Measurements from ENCODE around the gene DNASE2B.
"Not testable (repeated sequence)": the region's sequence is repeated elsewhere in the genome, so short reads cannot be mapped to it uniquely, and the experiment has no call there.

DNASE2B gene

GRCh38 chr1:84415396-84415795 lies 17.1 kb downstream of the DNASE2B start:
- DNase-seq: no peak

- DNase-seq: no peak
Measured at GRCh38 chr1:84422909-84423308, 24.6 kb downstream of the DNASE2B start.

GRCh38 chr1:84424513-84425149 lies 26.3 kb downstream of the DNASE2B start:
- no peak for DNase-seq

GRCh38 chr1:84425150-84425896 lies 27.0 kb downstream of the DNASE2B start:
- DNase-seq: no peak

- DNase-seq: no peak
Measured at GRCh38 chr1:84426376-84426775, 28.1 kb downstream of the DNASE2B start.

- DNase-seq: no peak
Measured at GRCh38 chr1:84427250-84428188, 29.2 kb downstream of the DNASE2B start.

GRCh38 chr1:84428235-84428634 lies 30.0 kb downstream of the DNASE2B start:
- no peak for DNase-seq

- no peak for DNase-seq
Measured at GRCh38 chr1:84429231-84429630, 30.9 kb downstream of the DNASE2B start.

GRCh38 chr1:84430546-84430945 lies 32.3 kb downstream of the DNASE2B start:
- DNase-seq: no peak

- peak; percentile 93 for DNase-seq
Measured at GRCh38 chr1:84433258-84434080, 35.2 kb downstream of the DNASE2B start.

GRCh38 chr1:84434081-84434769 lies 35.9 kb downstream of the DNASE2B start:
- DNase-seq: no peak

GRCh38 chr1:84434801-84435549 lies 36.7 kb downstream of the DNASE2B start:
- no peak for DNase-seq

GRCh38 chr1:84436876-84437655 lies 38.8 kb downstream of the DNASE2B start:
- peak; percentile 81 for DNase-seq

- peak; percentile 95 for DNase-seq
Measured at GRCh38 chr1:84442256-84442655, 44.0 kb downstream of the DNASE2B start.

- DNase-seq: not testable (repeated sequence)
Measured at GRCh38 chr1:84442747-84443646, 44.7 kb downstream of the DNASE2B start.

- not testable (repeated sequence) for DNase-seq
Measured at GRCh38 chr1:84448704-84449103, 50.4 kb downstream of the DNASE2B start.

- no peak for DNase-seq
Measured at GRCh38 chr1:84450910-84451309, 52.6 kb downstream of the DNASE2B start.

- DNase-seq: no peak
Measured at GRCh38 chr1:84452436-84452835, 54.2 kb downstream of the DNASE2B start.

- peak; percentile 49 for DNase-seq
Measured at GRCh38 chr1:84462118-84462517, 63.8 kb downstream of the DNASE2B start.
